Activated CD8-positive, alpha-beta T cell treated with anti-CD3 and anti-CD28 coated beads for 36 hours (primary cell): ENCODE data around the gene IL17B. TPM values are rescaled to one million over a fixed set of nuclear protein-coding genes. Genes with fewer than 3 reads are reported as not detected.

ENCODE experiments used
- ATAC-seq: fragments of 200-7000 bp; cut with Tn5 transposase; one replicate; pipeline ENCODE4 v1.10.0; 2021; ENCODE audit warnings: mild to moderate bottlenecking, moderate library complexity
- CTCF ChIA-PET: fragments of 350-600 bp; sonication (Branson Sonifier 250); formaldehyde crosslinking; loops from one replicate; lab custom pipeline; 2021; ENCODE audit warnings: antibody characterized with exemption; lab: Charles Lee
- POLR2A ChIA-PET: fragments of 350-600 bp; sonication (Branson Sonifier 250); formaldehyde crosslinking; loops from one replicate; lab custom pipeline; 2021; ENCODE audit warnings: antibody characterized with exemption; lab: Charles Lee
- DNase-seq: peaks from one replicate; pipeline ENCODE4 v3.0.0-alpha.2; 2020
- H3K27ac Mint-ChIP-seq: one replicate; pipeline ENCODE4 v1.8.0; 2021; ENCODE audit warnings: mild to moderate bottlenecking, mixed read lengths
- H3K27me3 Mint-ChIP-seq: one replicate; pipeline ENCODE4 v1.8.0; 2021; ENCODE audit warnings: mixed read lengths
- H3K36me3 Mint-ChIP-seq: one replicate; pipeline ENCODE4 v1.8.0; 2021; ENCODE audit warnings: low read depth, mixed read lengths
- H3K4me1 Mint-ChIP-seq: one replicate; pipeline ENCODE4 v1.8.0; 2021; ENCODE audit warnings: low read depth, mixed read lengths
- H3K4me3 Mint-ChIP-seq: one replicate; pipeline ENCODE4 v1.8.0; 2021; ENCODE audit warnings: mild to moderate bottlenecking, moderate library complexity, mixed read lengths
- H3K9me3 Mint-ChIP-seq: one replicate; pipeline ENCODE4 v1.8.0; 2021; ENCODE audit warnings: mixed read lengths
- intact Hi-C: fragments of 100-400 bp; cut with micrococcal nuclease; formaldehyde crosslinking; loops from one replicate; pipeline ENCODE4 v1.10.0; 2022
- total RNA-seq, 2 experiments: library from RNA; stranded (reverse); gene quantifications; one replicate each; pipeline ENCODE4 v1.2.3, GENCODE V29; 2021
- TF ChIP-seq, protein P1 (sequence below): fragments of 200-600 bp; IDR thresholded peaks from one replicate; pipeline ENCODE4 v1.8.0; 2022; ENCODE audit warnings: antibody characterized with exemption, mild to moderate bottlenecking

IL17B gene
- total RNA-seq, 2 experiments from 2014 or later = not detected

GRCh38 chr5:149366169-149366729 lies 12.8 kb downstream of the IL17B start:
- DNase-seq (no peak), ATAC-seq (no peak)
- TF ChIP-seq, protein P1, sequence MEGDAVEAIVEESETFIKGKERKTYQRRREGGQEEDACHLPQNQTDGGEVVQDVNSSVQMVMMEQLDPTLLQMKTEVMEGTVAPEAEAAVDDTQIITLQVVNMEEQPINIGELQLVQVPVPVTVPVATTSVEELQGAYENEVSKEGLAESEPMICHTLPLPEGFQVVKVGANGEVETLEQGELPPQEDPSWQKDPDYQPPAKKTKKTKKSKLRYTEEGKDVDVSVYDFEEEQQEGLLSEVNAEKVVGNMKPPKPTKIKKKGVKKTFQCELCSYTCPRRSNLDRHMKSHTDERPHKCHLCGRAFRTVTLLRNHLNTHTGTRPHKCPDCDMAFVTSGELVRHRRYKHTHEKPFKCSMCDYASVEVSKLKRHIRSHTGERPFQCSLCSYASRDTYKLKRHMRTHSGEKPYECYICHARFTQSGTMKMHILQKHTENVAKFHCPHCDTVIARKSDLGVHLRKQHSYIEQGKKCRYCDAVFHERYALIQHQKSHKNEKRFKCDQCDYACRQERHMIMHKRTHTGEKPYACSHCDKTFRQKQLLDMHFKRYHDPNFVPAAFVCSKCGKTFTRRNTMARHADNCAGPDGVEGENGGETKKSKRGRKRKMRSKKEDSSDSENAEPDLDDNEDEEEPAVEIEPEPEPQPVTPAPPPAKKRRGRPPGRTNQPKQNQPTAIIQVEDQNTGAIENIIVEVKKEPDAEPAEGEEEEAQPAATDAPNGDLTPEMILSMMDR = no peak
- Mint-ChIP-seq H3K4me1 (peaks cover 5% of the 10 kb centered on the region), H3K36me3 (peaks cover 10% of the 10 kb centered on the region), H3K9me3 (no peaks in the 10 kb centered on the region), H3K4me3 (no peak overlapping the region), H3K27me3 (no peaks in the 10 kb centered on the region), H3K27ac (no peak overlapping the region)
- intact Hi-C loops = no loop called here
- CTCF ChIA-PET = interaction anchor here (0.9 to 10.1 kb wide), 15 partner anchors 8 to 227 kb away, joined by 3 to 163 read pairs (median 10); partner anchors contain the start of genes GRPEL2, IL17B and PCYOX1L
- POLR2A ChIA-PET = interaction anchor here (0.6 to 2.2 kb wide), 3 partner anchors 9 to 11 kb away, joined by 3 to 8 read pairs (median 6); partner anchors contain the start of gene PCYOX1L

- ChIA-PET CTCF (interaction anchor here (0.9 to 14.8 kb wide), 5 partner anchors 4 to 200 kb away, joined by 3 to 163 read pairs (median 145); partner anchors contain the start of gene PCYOX1L), POLR2A (interaction anchor here (0.6 kb wide), 2 partner anchors 8 to 14 kb away, joined by 3 to 4 read pairs; no protein-coding TSS in a partner anchor)
- TF ChIP-seq, protein P1 = no peak
- Mint-ChIP-seq H3K4me3 (no peak overlapping the region), H3K27me3 (no peaks in the 10 kb centered on the region), H3K27ac (no peak overlapping the region), H3K9me3 (no peaks in the 10 kb centered on the region), H3K36me3 (peaks cover 10% of the 10 kb centered on the region), H3K4me1 (peaks cover 10% of the 10 kb centered on the region)
- DNase-seq (no peak), ATAC-seq (no peak)
- intact Hi-C loops = no loop called here
These were observed 13.7 kb downstream of the IL17B start for GRCh38 chr5:149365418-149365817.

GRCh38 chr5:149364719-149365118 lies 14.4 kb downstream of the IL17B start:
- ATAC-seq = no peak
- DNase-seq = no peak
- H3K36me3 Mint-ChIP-seq = peaks cover 12% of the 10 kb centered on the region
- H3K9me3 Mint-ChIP-seq = no peaks in the 10 kb centered on the region
- TF ChIP-seq, protein P1 = no peak
- no peak overlapping the region for H3K4me3 Mint-ChIP-seq
- intact Hi-C loops = no loop called here
- no peak overlapping the region for H3K27ac Mint-ChIP-seq
- H3K4me1 Mint-ChIP-seq = peaks cover 17% of the 10 kb centered on the region
- POLR2A ChIA-PET = interaction anchor here (0.6 kb wide), 1 partner anchor 13 kb away, joined by 4 read pairs; no protein-coding TSS in a partner anchor
- no peaks in the 10 kb centered on the region for H3K27me3 Mint-ChIP-seq
- CTCF ChIA-PET = interaction anchor here (2.0 to 14.8 kb wide), 3 partner anchors 4 to 47 kb away, joined by 6 to 163 read pairs (median 163); partner anchors contain the start of gene PCYOX1L

DNA sequence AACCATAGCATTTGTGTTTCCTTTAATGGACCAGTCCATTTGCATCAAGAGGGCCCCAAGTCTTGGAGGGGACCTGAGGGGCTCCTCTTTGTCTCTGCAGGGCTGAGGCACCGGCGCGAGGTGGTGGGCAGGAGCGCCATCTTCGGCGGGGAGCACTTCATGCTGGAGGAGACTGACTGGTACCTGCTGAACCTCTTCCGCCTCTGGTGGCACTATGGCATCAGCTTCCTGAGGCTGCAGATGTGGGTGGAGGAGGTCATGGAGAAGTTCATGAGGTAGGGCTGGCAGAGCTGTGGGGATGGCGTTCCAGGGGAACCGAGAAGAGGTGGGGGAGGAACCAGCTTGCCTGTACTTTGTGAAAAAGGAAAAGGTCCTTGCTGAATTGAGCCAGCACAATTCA lies 15.2 kb downstream of the IL17B start:
- H3K4me3 Mint-ChIP-seq = no peak overlapping the region
- no peaks in the 10 kb centered on the region for H3K27me3 Mint-ChIP-seq
- peaks cover 24% of the 10 kb centered on the region for H3K4me1 Mint-ChIP-seq
- no peak overlapping the region for H3K27ac Mint-ChIP-seq
- POLR2A ChIA-PET = interaction anchor here (1.4 kb wide), 1 partner anchor 19 kb away, joined by 5 read pairs; the partner anchor contains the start of gene GRPEL2
- CTCF ChIA-PET = interaction anchor here (0.6 to 14.8 kb wide), 4 partner anchors 5 to 201 kb away, joined by 3 to 163 read pairs (median 84); partner anchors contain the start of gene PCYOX1L
- TF ChIP-seq, protein P1 = no peak
- H3K36me3 Mint-ChIP-seq = peaks cover 12% of the 10 kb centered on the region
- no peak for ATAC-seq
- no peak for DNase-seq
- H3K9me3 Mint-ChIP-seq = no peaks in the 10 kb centered on the region
- intact Hi-C loops = no loop called here

DNA sequence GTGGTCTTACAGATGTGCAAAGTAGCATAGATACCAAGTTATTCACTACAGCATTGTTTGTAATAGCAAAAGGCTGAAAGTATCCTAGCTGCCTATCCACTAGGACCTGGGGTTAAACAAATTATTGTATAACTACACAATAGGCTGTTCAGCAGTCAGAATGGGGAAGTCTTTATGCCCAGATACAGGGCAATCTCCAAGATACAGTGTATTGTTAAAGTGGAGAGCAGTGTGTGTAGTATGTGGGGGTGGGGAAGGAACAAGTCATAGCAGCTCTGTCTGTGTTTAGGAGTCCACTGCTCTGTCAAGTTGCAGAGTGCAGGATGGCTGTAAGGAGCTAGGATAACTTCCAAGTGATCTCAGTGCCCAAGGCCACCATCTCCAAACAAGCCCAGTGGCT lies 15.7 kb downstream of the IL17B start:
- ATAC-seq = no peak
- ChIA-PET CTCF (interaction anchor here (0.6 to 14.8 kb wide), 3 partner anchors 6 to 202 kb away, joined by 3 to 163 read pairs (median 6); no protein-coding TSS in a partner anchor), POLR2A (interaction anchor here (1.4 kb wide), 1 partner anchor 18 kb away, joined by 5 read pairs; the partner anchor contains the start of gene GRPEL2)
- no peak for DNase-seq
- intact Hi-C loops = no loop called here
- H3K27me3 Mint-ChIP-seq = no peaks in the 10 kb centered on the region
- H3K36me3 Mint-ChIP-seq = peaks cover 11% of the 10 kb centered on the region
- no peaks in the 10 kb centered on the region for H3K9me3 Mint-ChIP-seq
- no peak overlapping the region for H3K4me3 Mint-ChIP-seq
- TF ChIP-seq, protein P1 = no peak
- H3K27ac Mint-ChIP-seq = no peak overlapping the region
- H3K4me1 Mint-ChIP-seq = peaks cover 29% of the 10 kb centered on the region
